Vagina (tissue), 2 donors: ENCODE results near the gene AKAP8L. TPM values are rescaled to one million over a fixed set of nuclear protein-coding genes. Genes with fewer than 3 reads are reported as not detected.
A peak's percentile ranks its signal among the peaks of the same experiment; 100 is the strongest.

Experiments
- DNase-seq, 2 donors: peaks; one replicate each; pipeline ENCODE4 v3.0.0-alpha.2; 2017; ENCODE audit errors: extremely low spot score in 2 of 2
- H3K27ac ChIP-seq: fragments of 200-600 bp; sonication (generic); one replicate; pipeline ENCODE4 v1.5.1; 2019
- H3K27me3 ChIP-seq: fragments of 200-600 bp; sonication (generic); one replicate; pipeline ENCODE4 v1.5.1; 2019
- H3K36me3 ChIP-seq, 2 donors: fragments of 200-600 bp; sonication (generic); one replicate each; pipeline ENCODE4 v1.5.1; 2017 to 2019
- H3K4me1 ChIP-seq: fragments of 200-600 bp; sonication (generic); one replicate; pipeline ENCODE4 v1.5.1; 2019
- H3K4me3 ChIP-seq, 2 donors: fragments of 200-600 bp; sonication (generic); 1 replicate in 1 of 2; 2 replicates in 1 of 2; pipeline ENCODE4 v1.5.1; 2016 to 2019
- H3K9me3 ChIP-seq: fragments of 200-600 bp; sonication (generic); one replicate; pipeline ENCODE4 v1.5.1; 2019
- CTCF ChIP-seq, 3 experiments: fragments of 450-650 bp in 2 of 3; fragments of 200-600 bp in 1 of 3; sonication (generic) in 1 of 3; IDR thresholded peaks; one replicate each; pipeline ENCODE4 v1.5.1; 2017 to 2019; ENCODE audit warnings: antibody characterized with exemption in 3 of 3, mild to moderate bottlenecking in 2 of 3, moderate library complexity in 2 of 3
- POLR2A ChIP-seq, 2 donors: fragments of 450-650 bp; IDR thresholded peaks; one replicate each; pipeline ENCODE4 v1.6.1; 2017; ENCODE audit warnings: antibody characterized with exemption in 2 of 2, mild to moderate bottlenecking in 2 of 2, moderate library complexity in 2 of 2
- POLR2AphosphoS5 ChIP-seq, 2 donors: sonication (generic); formaldehyde crosslinking; IDR thresholded peaks; one replicate each; pipeline ENCODE4 v1.9.0; 2017; ENCODE audit warnings: antibody characterized with exemption in 2 of 2, mild to moderate bottlenecking in 2 of 2, low read depth in 1 of 2; ENCODE audit not compliant: insufficient read depth in 1 of 2
- intact Hi-C: fragments of 100-400 bp; cut with DNase I; formaldehyde crosslinking; loops from one replicate; pipeline ENCODE4 v1.15.1; 2023
- total RNA-seq: library from RNA; depleted of rRNA; stranded (reverse); fragments of >200 nt; gene quantifications from one replicate; pipeline ENCODE4 v1.2.3, GENCODE V29; 2016

The AKAP8L gene
- total RNA-seq, 1 donor from 2014 or later, result 127 TPM

- H3K27ac ChIP-seq, result no peak overlapping the region
- no peak for DNase-seq
- intact Hi-C loops, result no loop called here
- H3K4me3 ChIP-seq, result peak overlapping the region in 1 of 2 donors; percentile 67
- peaks cover 21% of the 10 kb centered on the region for H3K4me1 ChIP-seq
- H3K36me3 ChIP-seq, result no peaks in the 10 kb centered on the region
- no peaks in the 10 kb centered on the region for H3K9me3 ChIP-seq
- no peaks in the 10 kb centered on the region for H3K27me3 ChIP-seq
- TF ChIP-seq POLR2AphosphoS5 (IDR thresholded peaks at IDR 0.05; ENCODE audit: insufficient read depth in 1 of 2, low read depth in 1 of 2), result no peak
- TF ChIP-seq POLR2A (IDR thresholded peaks at IDR 0.05), result no peak
- no peak for TF ChIP-seq CTCF (IDR thresholded peaks at IDR 0.05)
Observed at GRCh38 chr19:15448044-15448777, 29.4 kb upstream of the AKAP8L start.

DNA sequence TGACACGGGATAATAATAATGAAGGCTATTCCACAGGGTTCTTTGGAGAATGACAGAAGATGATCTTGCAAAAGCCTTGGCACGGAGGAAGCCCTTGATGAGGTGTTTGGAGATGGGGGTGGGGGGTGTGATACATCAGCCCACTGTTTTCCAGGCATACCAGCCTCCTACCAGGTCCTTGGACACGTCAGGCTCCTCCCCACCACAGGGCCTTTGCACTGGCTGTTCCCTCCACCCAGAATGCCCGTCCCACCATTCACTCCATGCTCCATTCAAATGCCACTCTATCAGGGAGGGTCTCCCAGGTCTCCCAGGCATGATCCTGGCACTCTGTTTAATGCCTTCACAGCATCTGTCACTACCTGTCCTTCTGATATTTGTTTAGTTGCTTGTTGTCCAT lies 28.3 kb upstream of the AKAP8L start:
- Histone ChIP-seq H3K27ac (no peak overlapping the region), H3K36me3 (no peaks in the 10 kb centered on the region), H3K27me3 (no peaks in the 10 kb centered on the region), H3K9me3 (no peaks in the 10 kb centered on the region), H3K4me3 (no peak overlapping the region), H3K4me1 (peaks cover 12% of the 10 kb centered on the region)
- TF ChIP-seq POLR2AphosphoS5 (IDR thresholded peaks at IDR 0.05; ENCODE audit: insufficient read depth in 1 of 2, low read depth in 1 of 2), result no peak
- TF ChIP-seq POLR2A (IDR thresholded peaks at IDR 0.05), result no peak
- intact Hi-C loops, result no loop called here
- no peak for DNase-seq

DNA sequence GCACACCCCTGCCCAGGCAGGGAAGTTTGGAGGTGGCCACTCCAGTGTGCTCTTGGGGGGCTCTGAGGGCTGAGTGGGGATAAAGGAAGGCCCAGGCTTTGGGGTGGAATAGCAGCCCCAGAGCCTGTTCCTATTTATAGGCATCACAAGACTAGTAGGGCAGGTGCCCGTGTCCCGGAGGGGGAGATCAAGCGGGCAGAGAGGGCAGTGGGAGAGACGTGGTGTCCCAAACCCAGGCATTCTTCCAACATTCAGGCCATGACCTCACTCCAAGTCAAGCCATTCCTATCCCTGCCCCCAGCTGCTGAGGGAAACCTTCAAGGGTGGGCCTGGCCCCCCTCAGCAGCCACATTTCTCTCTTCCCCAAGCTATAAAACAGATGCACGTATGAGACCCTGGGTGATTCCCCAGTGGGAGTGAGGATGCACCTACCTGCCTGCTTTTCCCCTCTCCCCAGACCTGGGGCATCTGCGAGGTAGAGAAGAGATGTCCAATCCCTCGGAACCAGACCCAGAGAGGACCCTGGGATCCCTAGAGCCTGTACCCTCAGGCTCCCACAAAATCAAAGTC lies 27.1 kb upstream of the AKAP8L start:
- no peaks in the 10 kb centered on the region for H3K36me3 ChIP-seq
- intact Hi-C loops, result no loop called here
- H3K4me1 ChIP-seq, result peaks cover 12% of the 10 kb centered on the region
- TF ChIP-seq POLR2AphosphoS5 (IDR thresholded peaks at IDR 0.05; ENCODE audit: insufficient read depth in 1 of 2, low read depth in 1 of 2), result no peak
- no peak for TF ChIP-seq POLR2A (IDR thresholded peaks at IDR 0.05)
- no peak for TF ChIP-seq CTCF (IDR thresholded peaks at IDR 0.05)
- no peak overlapping the region for H3K4me3 ChIP-seq
- H3K27ac ChIP-seq, result no peak overlapping the region
- H3K9me3 ChIP-seq, result no peaks in the 10 kb centered on the region
- DNase-seq, result no peak
- no peaks in the 10 kb centered on the region for H3K27me3 ChIP-seq

DNA sequence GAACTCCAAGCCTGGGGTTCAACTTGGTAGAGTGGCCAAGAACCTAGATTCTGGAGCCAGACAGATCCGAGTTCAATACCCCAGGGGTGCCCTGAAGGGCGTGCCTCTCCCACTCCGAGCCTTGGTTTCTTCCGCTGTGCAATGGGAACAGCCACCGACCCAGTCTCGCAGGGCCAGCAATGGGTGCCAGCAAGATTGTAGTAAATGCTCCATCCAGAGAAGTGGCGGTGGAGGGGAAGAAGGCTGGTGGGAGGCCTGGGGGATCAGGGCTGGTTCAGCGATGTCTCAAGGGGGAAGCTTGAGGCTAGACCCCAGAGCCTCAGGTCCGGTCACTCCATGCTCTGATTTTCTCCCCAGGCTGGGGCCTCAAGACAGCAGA lies 26.4 kb upstream of the AKAP8L start:
- H3K27ac ChIP-seq, result no peak overlapping the region
- DNase-seq, result no peak
- H3K9me3 ChIP-seq, result no peaks in the 10 kb centered on the region
- H3K4me1 ChIP-seq, result peaks cover 12% of the 10 kb centered on the region
- H3K27me3 ChIP-seq, result no peaks in the 10 kb centered on the region
- H3K36me3 ChIP-seq, result no peaks in the 10 kb centered on the region
- intact Hi-C loops, result no loop called here
- TF ChIP-seq POLR2A (IDR thresholded peaks at IDR 0.05), result no peak
- no peak for TF ChIP-seq POLR2AphosphoS5 (IDR thresholded peaks at IDR 0.05; ENCODE audit: insufficient read depth in 1 of 2, low read depth in 1 of 2)
- no peak for TF ChIP-seq CTCF (IDR thresholded peaks at IDR 0.05)
- H3K4me3 ChIP-seq, result no peak overlapping the region

DNA sequence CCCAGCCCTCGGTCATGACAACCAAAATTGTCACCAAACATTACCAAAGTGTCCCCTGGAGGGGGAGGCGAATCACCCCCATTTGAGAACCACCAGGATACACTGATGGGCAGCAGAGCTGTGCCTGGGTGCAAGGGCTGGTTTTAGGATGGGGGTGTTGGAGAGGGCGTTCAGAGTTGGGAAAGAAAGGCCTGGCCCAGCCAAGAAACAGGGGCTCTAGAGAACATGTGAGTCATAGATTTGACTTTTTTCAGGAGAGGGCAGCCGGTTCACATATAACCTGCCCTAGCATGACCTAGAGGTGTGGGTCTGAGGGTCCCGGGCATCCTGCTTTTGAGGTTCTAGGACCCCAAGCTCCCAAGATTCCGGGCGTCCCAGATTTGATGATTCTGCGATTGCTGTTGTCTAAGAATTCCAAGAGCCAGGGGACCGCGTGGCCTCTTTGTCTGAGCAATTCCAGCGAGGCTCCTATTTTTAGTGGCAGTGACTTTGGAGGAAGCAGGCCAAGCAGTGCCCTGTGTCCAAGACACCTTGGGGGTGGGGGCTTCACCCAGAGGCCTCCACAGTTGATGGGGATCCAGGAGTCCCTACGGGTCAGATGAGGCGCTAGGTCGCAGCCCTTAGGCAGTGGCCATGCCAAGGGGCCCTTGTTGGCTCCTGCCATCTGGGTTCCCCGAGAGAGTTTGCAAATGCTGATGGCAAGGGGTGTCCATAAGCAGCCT lies 25.9 kb upstream of the AKAP8L start:
- intact Hi-C loops, result no loop called here
- no peak for TF ChIP-seq POLR2AphosphoS5 (IDR thresholded peaks at IDR 0.05; ENCODE audit: insufficient read depth in 1 of 2, low read depth in 1 of 2)
- no peak for TF ChIP-seq CTCF (IDR thresholded peaks at IDR 0.05)
- no peak for TF ChIP-seq POLR2A (IDR thresholded peaks at IDR 0.05)
- Histone ChIP-seq H3K27me3 (no peaks in the 10 kb centered on the region), H3K4me1 (peaks cover 12% of the 10 kb centered on the region), H3K4me3 (no peak overlapping the region), H3K27ac (no peak overlapping the region), H3K9me3 (no peaks in the 10 kb centered on the region), H3K36me3 (no peaks in the 10 kb centered on the region)
- DNase-seq, result no peak
